Measurements from ENCODE around the gene ZFP42.

DNA sequence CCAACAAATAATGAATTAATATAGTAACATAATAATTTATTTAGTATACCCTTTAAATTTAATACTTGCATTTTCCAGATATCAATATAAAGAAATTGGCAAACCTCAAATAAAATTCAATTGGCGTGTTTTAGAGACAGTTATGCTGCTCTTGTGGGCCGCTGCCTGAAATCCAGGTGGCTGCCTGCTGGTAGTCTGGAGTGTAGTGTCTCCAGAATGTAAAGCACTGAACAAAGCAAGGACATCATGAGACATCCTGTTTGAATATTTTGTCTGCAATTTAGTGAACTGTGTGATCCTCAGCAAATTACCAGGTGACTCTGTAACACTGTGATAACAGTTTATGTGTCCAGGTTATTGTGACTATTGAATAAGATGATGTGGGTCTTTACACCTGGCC is 29.9 kb downstream of the ZFP42 start:
- TF ChIP-seq, protein P1, sequence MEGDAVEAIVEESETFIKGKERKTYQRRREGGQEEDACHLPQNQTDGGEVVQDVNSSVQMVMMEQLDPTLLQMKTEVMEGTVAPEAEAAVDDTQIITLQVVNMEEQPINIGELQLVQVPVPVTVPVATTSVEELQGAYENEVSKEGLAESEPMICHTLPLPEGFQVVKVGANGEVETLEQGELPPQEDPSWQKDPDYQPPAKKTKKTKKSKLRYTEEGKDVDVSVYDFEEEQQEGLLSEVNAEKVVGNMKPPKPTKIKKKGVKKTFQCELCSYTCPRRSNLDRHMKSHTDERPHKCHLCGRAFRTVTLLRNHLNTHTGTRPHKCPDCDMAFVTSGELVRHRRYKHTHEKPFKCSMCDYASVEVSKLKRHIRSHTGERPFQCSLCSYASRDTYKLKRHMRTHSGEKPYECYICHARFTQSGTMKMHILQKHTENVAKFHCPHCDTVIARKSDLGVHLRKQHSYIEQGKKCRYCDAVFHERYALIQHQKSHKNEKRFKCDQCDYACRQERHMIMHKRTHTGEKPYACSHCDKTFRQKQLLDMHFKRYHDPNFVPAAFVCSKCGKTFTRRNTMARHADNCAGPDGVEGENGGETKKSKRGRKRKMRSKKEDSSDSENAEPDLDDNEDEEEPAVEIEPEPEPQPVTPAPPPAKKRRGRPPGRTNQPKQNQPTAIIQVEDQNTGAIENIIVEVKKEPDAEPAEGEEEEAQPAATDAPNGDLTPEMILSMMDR (IDR thresholded peaks at IDR 0.05): no peak
- TF ChIP-seq POLR2A (IDR thresholded peaks at IDR 0.05): no peak
- TF ChIP-seq POLR2AphosphoS5 (IDR thresholded peaks at IDR 0.05): no peak
